ENCODE results near the gene PKNOX2. TPM values are rescaled to one million over a fixed set of nuclear protein-coding genes. Genes with fewer than 3 reads are reported as not detected.

The PKNOX2 gene
- total RNA-seq, 4 donors from 2014 or later, result 0.83 to 4.1 (median 2.5) TPM

GRCh38 chr11:125389339-125390166 lies 225.0 kb downstream of the PKNOX2 start:
- H3K9me3 ChIP-seq, result no peaks in the 10 kb centered on the region
- H3K27me3 ChIP-seq, result no peaks in the 10 kb centered on the region
- peaks cover 0 to 19% (median 13%) of the 10 kb centered on the region in 4 donors for H3K4me1 ChIP-seq
- WGBS, result 89% methylated on average over 19 of the region's 19 CpGs
- intact Hi-C loops (cut with DNase I), result no loop called here
- TF ChIP-seq POLR2A (IDR thresholded peaks at IDR 0.05; ENCODE audit: low read depth), result no peak
- no peak for TF ChIP-seq POLR2AphosphoS5 (IDR thresholded peaks at IDR 0.05)
- no peak overlapping the region for H3K4me3 ChIP-seq
- H3K27ac ChIP-seq (replicated peaks in 1 of 4), result no peak overlapping the region
- DNase-seq (ENCODE audit: extremely low spot score), result no peak
- H3K36me3 ChIP-seq, result peaks cover 0 to 5% (median 0%) of the 10 kb centered on the region in 4 donors

- no peak for DNase-seq (ENCODE audit: extremely low spot score)
- Histone ChIP-seq H3K9me3 (no peaks in the 10 kb centered on the region), H3K4me3 (no peak overlapping the region), H3K36me3 (no peaks in the 10 kb centered on the region), H3K4me1 (peaks cover 0 to 19% (median 13%) of the 10 kb centered on the region in 4 donors), H3K27ac (replicated peaks in 1 of 4) (peak overlapping the region in 3 of 4 donors; percentile 24 to 53 (median 51)), H3K27me3 (no peaks in the 10 kb centered on the region)
- TF ChIP-seq POLR2A (IDR thresholded peaks at IDR 0.05; ENCODE audit: low read depth), result no peak
- TF ChIP-seq POLR2AphosphoS5 (IDR thresholded peaks at IDR 0.05), result no peak
- TF ChIP-seq CTCF (IDR thresholded peaks at IDR 0.05), result no peak
- TF ChIP-seq EP300 (IDR thresholded peaks at IDR 0.05), result no peak
- WGBS, result 8% methylated on average over 5 of the region's 5 CpGs
- intact Hi-C loops (cut with DNase I), result no loop called here
Measured at GRCh38 chr11:125390946-125391345, 226.4 kb downstream of the PKNOX2 start.

- DNase-seq (ENCODE audit: extremely low spot score), result no peak
- Histone ChIP-seq H3K27me3 (no peaks in the 10 kb centered on the region), H3K9me3 (no peaks in the 10 kb centered on the region), H3K27ac (replicated peaks in 1 of 4) (no peak overlapping the region), H3K4me1 (peaks cover 0 to 19% (median 13%) of the 10 kb centered on the region in 4 donors), H3K4me3 (no peak overlapping the region), H3K36me3 (peaks cover 0 to 10% (median 6%) of the 10 kb centered on the region in 4 donors)
- 87% methylated on average over 9 of the region's 9 CpGs for WGBS
- intact Hi-C loops (cut with DNase I), result no loop called here
- TF ChIP-seq CTCF (IDR thresholded peaks at IDR 0.05) (no peak), POLR2AphosphoS5 (IDR thresholded peaks at IDR 0.05) (no peak), POLR2A (IDR thresholded peaks at IDR 0.05; ENCODE audit: low read depth) (no peak), EP300 (IDR thresholded peaks at IDR 0.05) (no peak)
Measured at GRCh38 chr11:125393331-125393730, 228.8 kb downstream of the PKNOX2 start.

- intact Hi-C loops (cut with DNase I), result no loop called here
- peaks cover 0 to 17% (median 14%) of the 10 kb centered on the region in 4 donors for H3K36me3 ChIP-seq
- peaks cover 0 to 19% (median 13%) of the 10 kb centered on the region in 4 donors for H3K4me1 ChIP-seq
- no peaks in the 10 kb centered on the region for H3K27me3 ChIP-seq
- H3K27ac ChIP-seq (replicated peaks in 1 of 4), result no peak overlapping the region
- TF ChIP-seq EP300 (IDR thresholded peaks at IDR 0.05) (no peak), CTCF (IDR thresholded peaks at IDR 0.05) (no peak), POLR2AphosphoS5 (IDR thresholded peaks at IDR 0.05) (no peak), POLR2A (IDR thresholded peaks at IDR 0.05; ENCODE audit: low read depth) (no peak)
- DNase-seq (ENCODE audit: extremely low spot score), result no peak
- whole genome bisulfite sequencing, result 100% methylated on average over 2 of the region's 2 CpGs
- no peak overlapping the region for H3K4me3 ChIP-seq
- no peaks in the 10 kb centered on the region for H3K9me3 ChIP-seq
Measured at GRCh38 chr11:125394296-125394695, 229.7 kb downstream of the PKNOX2 start.

GRCh38 chr11:125397421-125397820 lies 232.9 kb downstream of the PKNOX2 start:
- no peak for TF ChIP-seq EP300 (IDR thresholded peaks at IDR 0.05)
- TF ChIP-seq POLR2A (IDR thresholded peaks at IDR 0.05; ENCODE audit: low read depth), result no peak
- no peak for TF ChIP-seq CTCF (IDR thresholded peaks at IDR 0.05)
- no peak for TF ChIP-seq POLR2AphosphoS5 (IDR thresholded peaks at IDR 0.05)
- H3K4me3 ChIP-seq, result no peak overlapping the region
- no peaks in the 10 kb centered on the region for H3K4me1 ChIP-seq
- DNase-seq (ENCODE audit: extremely low spot score), result no peak
- H3K36me3 ChIP-seq, result peaks cover 0 to 17% (median 14%) of the 10 kb centered on the region in 4 donors
- H3K27me3 ChIP-seq, result no peaks in the 10 kb centered on the region
- H3K27ac ChIP-seq (replicated peaks in 1 of 4), result no peak overlapping the region
- intact Hi-C loops (cut with DNase I), result no loop called here
- H3K9me3 ChIP-seq, result no peaks in the 10 kb centered on the region
- WGBS, result 91% methylated on average over 5 of the region's 5 CpGs

Data from esophagus muscularis mucosa (tissue), 4 donors.